Fibroblast of lung (primary cell): Measurements from ENCODE around the gene RBM33. TPM values are rescaled to one million over a fixed set of nuclear protein-coding genes. Genes with fewer than 3 reads are reported as not detected.
A peak's percentile ranks its signal among the peaks of the same experiment; 100 is the strongest.

Source experiments
- DNase-seq, 2 donors: peaks; one replicate each; pipeline versions ENCODE4 v3.0.0 to v3.0.0-alpha.2; 2010; ENCODE audit warnings: low read depth in 2 of 2
- H2AFZ ChIP-seq: 2 replicates; pipeline ENCODE4 v1.5.1; 2012; ENCODE audit warnings: low read length, control low read depth, inconsistent platforms
- H3K27ac ChIP-seq: 2 replicates; pipeline ENCODE4 v1.5.1; 2011; ENCODE audit warnings: low read length, control low read depth; ENCODE audit not compliant: insufficient read depth
- H3K27me3 ChIP-seq: 2 replicates; pipeline ENCODE4 v1.5.1; 2011; ENCODE audit warnings: mild to moderate bottlenecking, low read length; ENCODE audit not compliant: control insufficient read depth, insufficient read depth
- H3K36me3 ChIP-seq: 2 replicates; pipeline ENCODE4 v1.5.1; 2011; ENCODE audit warnings: low read length; ENCODE audit not compliant: control insufficient read depth, insufficient read depth
- H3K4me1 ChIP-seq: 2 replicates; pipeline ENCODE4 v1.5.1; 2011; ENCODE audit warnings: low read length; ENCODE audit not compliant: control insufficient read depth, insufficient read depth; ENCODE audit errors: extremely low read depth
- H3K4me2 ChIP-seq: 2 replicates; pipeline ENCODE4 v1.5.1; 2011; ENCODE audit warnings: low read length, control low read depth; ENCODE audit not compliant: insufficient read depth; ENCODE audit errors: extremely low read depth
- H3K4me3 ChIP-seq, 4 experiments: fragments of 200-600 bp in 1 of 4; sonication (generic) in 1 of 4; replicated peaks in 1 of 4; 2 replicates each; pipeline ENCODE4 v1.5.1; 2011 to 2016; ENCODE audit warnings: low read length in 4 of 4, low read depth in 3 of 4, mild to moderate bottlenecking in 3 of 4, control low read depth in 2 of 4, inconsistent platforms in 1 of 4, mixed read lengths in 1 of 4; ENCODE audit not compliant: insufficient read depth in 1 of 4; ENCODE audit errors: control extremely low read depth in 1 of 4
- H3K79me2 ChIP-seq: 2 replicates; pipeline ENCODE4 v1.5.1; 2012; ENCODE audit warnings: mild to moderate bottlenecking, low read length, inconsistent platforms; ENCODE audit not compliant: control insufficient read depth, insufficient read depth
- H3K9ac ChIP-seq: 2 replicates; pipeline ENCODE4 v1.5.1; 2011; ENCODE audit warnings: mild to moderate bottlenecking, low read length, control low read depth; ENCODE audit not compliant: insufficient read depth
- H3K9me3 ChIP-seq: 2 replicates; pipeline ENCODE4 v1.5.1; 2012; ENCODE audit warnings: low read depth, low read length; ENCODE audit not compliant: control insufficient read depth, insufficient read depth
- H4K20me1 ChIP-seq: 2 replicates; pipeline ENCODE4 v1.5.1; 2011; ENCODE audit warnings: low read length; ENCODE audit not compliant: control insufficient read depth, insufficient read depth; ENCODE audit errors: extremely low read depth
- EZH2 ChIP-seq: IDR thresholded peaks from 2 replicates; pipeline ENCODE4 v1.5.1; 2012; ENCODE audit warnings: low read length, control low read depth, mild to moderate bottlenecking; ENCODE audit errors: missing control alignments
- polyA plus RNA-seq, 2 donors: library from polyadenylated mRNA; depleted of rRNA in 1 of 2; stranded (reverse) in 1 of 2; unstranded in 1 of 2; fragments of >200 nt; gene quantifications; 2 replicates each; pipeline ENCODE4 v1.2.1, GENCODE V29; 2011 to 2012; ENCODE audit warnings: missing spikeins in 1 of 2
- total RNA-seq: library from RNA; depleted of rRNA; stranded (reverse); fragments of >200 nt; gene quantifications from 2 replicates; pipeline ENCODE4 v1.2.1, GENCODE V29; 2014
- TF ChIP-seq, protein P1 (sequence below), 2 donors: IDR thresholded peaks in 1 of 2; conservative IDR thresholded peaks in 1 of 2; 1 replicate in 1 of 2; 2 replicates in 1 of 2; pipeline ENCODE4 v1.5.1; 2011 to 2012; ENCODE audit warnings: low read length in 2 of 2, control low read depth in 1 of 2, inconsistent platforms in 1 of 2, low read depth in 1 of 2, mild to moderate bottlenecking in 1 of 2

Gene RBM33
- total and polyA plus RNA-seq, 2 donors (not counting 1 experiment from before 2014, with no cell fraction given), result 6.9 to 33.2 TPM

DNA sequence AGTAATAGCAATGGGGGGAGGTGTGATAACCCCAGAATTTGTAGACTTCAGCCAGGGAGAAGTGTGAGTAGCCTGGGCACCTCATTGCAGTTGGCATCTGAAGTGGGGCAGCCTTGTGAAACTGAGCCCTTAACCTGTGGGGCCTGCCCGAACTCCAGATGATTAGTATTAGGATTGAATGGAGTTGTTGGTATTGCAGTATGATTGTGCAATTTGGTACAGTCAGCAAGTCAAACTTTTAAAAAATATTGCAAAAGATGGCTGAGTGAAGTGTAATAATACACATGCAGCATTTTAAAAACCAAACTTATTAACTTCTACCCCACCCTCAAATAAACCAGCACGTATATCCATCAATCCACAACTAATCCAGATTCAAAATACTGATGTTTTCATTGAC is 9.3 kb downstream of the RBM33 start:
- peak; percentile 16 to 83 for DNase-seq
- H3K27me3 ChIP-seq, result no peaks in the 10 kb centered on the region
- no peak overlapping the region for H3K4me3 ChIP-seq
- H3K79me2 ChIP-seq, result peaks cover 99% of the 10 kb centered on the region
- no peak overlapping the region for H3K4me2 ChIP-seq
- no peaks in the 10 kb centered on the region for H3K36me3 ChIP-seq
- no peak overlapping the region for H3K27ac ChIP-seq
- peaks cover 4% of the 10 kb centered on the region for H3K4me1 ChIP-seq
- TF ChIP-seq, protein P1, sequence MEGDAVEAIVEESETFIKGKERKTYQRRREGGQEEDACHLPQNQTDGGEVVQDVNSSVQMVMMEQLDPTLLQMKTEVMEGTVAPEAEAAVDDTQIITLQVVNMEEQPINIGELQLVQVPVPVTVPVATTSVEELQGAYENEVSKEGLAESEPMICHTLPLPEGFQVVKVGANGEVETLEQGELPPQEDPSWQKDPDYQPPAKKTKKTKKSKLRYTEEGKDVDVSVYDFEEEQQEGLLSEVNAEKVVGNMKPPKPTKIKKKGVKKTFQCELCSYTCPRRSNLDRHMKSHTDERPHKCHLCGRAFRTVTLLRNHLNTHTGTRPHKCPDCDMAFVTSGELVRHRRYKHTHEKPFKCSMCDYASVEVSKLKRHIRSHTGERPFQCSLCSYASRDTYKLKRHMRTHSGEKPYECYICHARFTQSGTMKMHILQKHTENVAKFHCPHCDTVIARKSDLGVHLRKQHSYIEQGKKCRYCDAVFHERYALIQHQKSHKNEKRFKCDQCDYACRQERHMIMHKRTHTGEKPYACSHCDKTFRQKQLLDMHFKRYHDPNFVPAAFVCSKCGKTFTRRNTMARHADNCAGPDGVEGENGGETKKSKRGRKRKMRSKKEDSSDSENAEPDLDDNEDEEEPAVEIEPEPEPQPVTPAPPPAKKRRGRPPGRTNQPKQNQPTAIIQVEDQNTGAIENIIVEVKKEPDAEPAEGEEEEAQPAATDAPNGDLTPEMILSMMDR (conservative IDR thresholded peaks at IDR 0.05 in 1 of 2, IDR thresholded peaks at IDR 0.05 in 1 of 2; ENCODE audit: low read depth in 1 of 2, low read length in 2 of 2), result no peak
- TF ChIP-seq EZH2, result no peak
- H4K20me1 ChIP-seq, result no peaks in the 10 kb centered on the region
- no peak overlapping the region for H2AFZ ChIP-seq
- no peak overlapping the region for H3K9ac ChIP-seq
- H3K9me3 ChIP-seq, result no peaks in the 10 kb centered on the region

DNA sequence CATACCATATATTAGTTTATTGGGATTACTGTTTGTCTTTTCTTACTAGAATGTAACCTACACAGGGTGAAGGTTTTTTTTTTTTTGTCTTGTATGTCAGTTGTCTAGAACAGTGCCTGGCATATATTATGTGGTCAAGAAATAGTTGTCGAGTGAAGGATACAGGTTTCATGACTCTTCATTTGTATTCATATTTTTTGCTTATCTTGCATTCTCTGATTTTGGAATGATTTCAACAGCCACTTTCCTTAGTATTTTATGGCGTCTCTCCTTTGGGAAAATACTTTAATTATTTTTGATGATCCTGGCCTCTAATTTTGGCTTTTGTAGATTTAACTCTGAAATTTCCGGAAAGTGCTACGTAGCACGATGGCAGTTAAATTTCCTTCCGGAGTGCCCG is 12.4 kb downstream of the RBM33 start:
- peaks cover 98% of the 10 kb centered on the region for H3K79me2 ChIP-seq

DNA sequence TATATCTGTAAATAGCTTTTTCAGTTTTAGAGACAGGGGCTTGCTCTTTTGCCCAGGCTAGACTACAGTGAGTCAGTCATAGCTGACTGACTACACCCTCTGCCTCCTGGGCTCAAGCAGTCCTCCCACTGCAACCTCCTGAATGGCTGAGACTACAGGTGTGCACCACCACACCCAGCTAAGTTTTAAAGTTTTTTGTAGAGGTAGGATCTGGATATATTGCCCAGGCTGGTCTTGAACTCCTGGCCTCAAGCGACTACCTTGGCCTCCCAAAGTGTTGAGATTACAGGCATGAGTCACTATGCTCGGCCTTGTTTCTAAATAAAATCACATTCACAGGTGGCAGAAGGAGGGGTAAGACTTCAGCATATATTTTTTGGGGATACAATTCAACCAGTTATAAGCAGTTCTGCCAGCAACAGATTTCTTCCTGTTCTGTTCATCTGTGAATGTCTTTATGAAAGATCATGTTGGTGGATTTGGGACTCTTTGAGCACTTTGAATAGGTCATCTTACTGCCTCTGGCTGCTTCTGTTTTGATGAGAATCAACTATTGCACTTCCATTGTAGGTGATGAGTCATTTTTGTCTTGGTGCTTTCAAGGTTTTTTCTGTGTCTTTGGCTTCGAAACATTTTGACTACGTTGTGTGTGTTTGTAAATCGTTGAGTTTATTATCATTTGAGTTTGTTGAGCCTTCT is 15.7 kb downstream of the RBM33 start:
- Histone ChIP-seq H3K27me3 (no peaks in the 10 kb centered on the region), H3K27ac (no peak overlapping the region), H3K36me3 (peaks cover 1% of the 10 kb centered on the region), H3K4me3 (no peak overlapping the region), H2AFZ (no peak overlapping the region), H4K20me1 (peaks cover 4% of the 10 kb centered on the region), H3K79me2 (peaks cover 99% of the 10 kb centered on the region), H3K9ac (no peak overlapping the region), H3K9me3 (no peaks in the 10 kb centered on the region), H3K4me1 (peaks cover under 1% of the 10 kb centered on the region), H3K4me2 (no peak overlapping the region)
- DNase-seq, result peak in 1 of 2 donors; percentile 41
- TF ChIP-seq, protein P1 (conservative IDR thresholded peaks at IDR 0.05 in 1 of 2, IDR thresholded peaks at IDR 0.05 in 1 of 2; ENCODE audit: low read depth in 1 of 2, low read length in 2 of 2), result no peak
- no peak for TF ChIP-seq EZH2

More for the DNA sequence above, 12.4 kb downstream of the RBM33 start:
- Histone ChIP-seq H3K4me1 (peaks cover 4% of the 10 kb centered on the region), H3K27ac (no peak overlapping the region), H2AFZ (no peak overlapping the region), H3K9ac (no peak overlapping the region), H4K20me1 (no peaks in the 10 kb centered on the region), H3K9me3 (no peaks in the 10 kb centered on the region), H3K4me3 (no peak overlapping the region), H3K36me3 (no peaks in the 10 kb centered on the region), H3K4me2 (no peak overlapping the region), H3K27me3 (no peaks in the 10 kb centered on the region)
- TF ChIP-seq EZH2, result no peak
- TF ChIP-seq, protein P1 (conservative IDR thresholded peaks at IDR 0.05 in 1 of 2, IDR thresholded peaks at IDR 0.05 in 1 of 2; ENCODE audit: low read depth in 1 of 2, low read length in 2 of 2), result no peak
- DNase-seq, result no peak
